Mesangial cell (primary cell): ENCODE results near the gene SMAD4. TPM values are rescaled to one million over a fixed set of nuclear protein-coding genes. Genes with fewer than 3 reads are reported as not detected.

Experiments used
- total RNA-seq: library from RNA; depleted of rRNA; stranded (reverse); fragments of >200 nt; gene quantifications from 2 replicates; pipeline ENCODE4 v1.2.3, GENCODE V29; 2015

The SMAD4 gene
- total RNA-seq, result 54.6 and 55.5 TPM in 2 replicates

GRCh38 chr18:51029694-51030536 is at the start of gene SMAD4:
TSS of gene SMAD4 (plus strand) at chr18:51030213. CDS start at chr18:51047047, 16,834 bp downstream.

Other genes starting within 250 kb of the SMAD4 start
- gene MRO, start 210.2 kb upstream of the SMAD4 start, total RNA-seq, result under 0.01 and 0.25 TPM in 2 replicates
- gene ME2, start 151.1 kb upstream of the SMAD4 start, total RNA-seq, result 31.8 and 38.9 TPM in 2 replicates
- gene ELAC1, start 62.2 kb upstream of the SMAD4 start, total RNA-seq, result 2.8 and 5.1 TPM in 2 replicates
- gene MEX3C, start 167.5 kb downstream of the SMAD4 start, total RNA-seq, result 32.8 and 42.3 TPM in 2 replicates